CD4-positive, alpha-beta T cell treated with Interleukin-15 for 4 hours (primary cell): ENCODE data around the gene PREX1.
"Not testable (repeated sequence)": the region's sequence is repeated elsewhere in the genome, so short reads cannot be mapped to it uniquely, and the experiment has no call there.

Source experiments
- DNase-seq: peaks from one replicate; pipeline ENCODE4 v3.0.0-alpha.2; 2020; ENCODE audit warnings: low spot score

Gene PREX1

DNA sequence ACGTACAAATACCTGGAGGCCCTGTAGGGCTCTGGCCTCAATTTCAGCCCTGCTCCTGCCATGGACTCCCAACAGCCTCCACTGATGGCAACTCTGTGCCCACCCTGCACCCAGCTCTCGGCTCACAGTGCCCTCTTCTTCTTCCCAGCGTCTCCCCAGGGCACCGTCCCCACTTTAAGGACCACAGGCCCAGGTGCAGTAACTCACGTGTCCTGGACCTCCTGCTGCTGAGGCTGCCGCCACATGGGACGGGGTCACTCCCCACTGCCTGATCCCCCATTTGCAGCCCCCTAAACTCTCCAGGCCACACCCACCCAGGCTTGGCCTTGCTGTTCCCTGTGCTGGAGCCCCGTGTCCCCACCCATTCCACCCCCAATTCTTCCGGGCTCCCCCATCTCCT is 223.4 kb downstream of the PREX1 start:
- DNase-seq: no peak

DNA sequence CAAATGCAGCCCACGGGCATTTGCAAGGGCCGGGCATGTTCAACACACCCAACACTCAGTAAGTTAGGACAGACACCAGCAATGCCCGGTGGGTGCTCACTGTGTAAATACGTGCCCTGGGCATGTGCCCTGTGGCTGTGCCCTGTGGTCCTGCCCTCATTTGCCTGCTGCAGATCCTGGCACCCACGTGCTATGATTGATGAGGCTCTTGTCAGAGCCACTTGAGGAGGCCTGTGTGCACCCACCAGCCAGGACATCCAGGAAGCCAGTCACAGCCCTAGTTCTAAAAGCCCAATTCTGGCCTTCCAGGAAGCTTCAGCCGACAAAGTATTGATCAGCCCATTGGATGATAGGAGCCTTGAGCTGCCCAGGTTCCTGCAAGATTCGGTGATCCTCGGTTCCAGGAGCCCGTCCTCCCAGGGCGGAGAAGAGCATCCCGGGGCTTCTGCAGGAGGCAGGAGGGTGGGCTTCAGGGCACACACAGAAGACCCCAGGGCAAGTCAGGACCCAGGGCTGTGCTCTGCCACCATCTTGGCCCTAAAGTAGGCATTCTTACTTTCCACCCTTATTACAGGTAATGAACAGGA is 223.9 kb downstream of the PREX1 start:
- no peak for DNase-seq

DNA sequence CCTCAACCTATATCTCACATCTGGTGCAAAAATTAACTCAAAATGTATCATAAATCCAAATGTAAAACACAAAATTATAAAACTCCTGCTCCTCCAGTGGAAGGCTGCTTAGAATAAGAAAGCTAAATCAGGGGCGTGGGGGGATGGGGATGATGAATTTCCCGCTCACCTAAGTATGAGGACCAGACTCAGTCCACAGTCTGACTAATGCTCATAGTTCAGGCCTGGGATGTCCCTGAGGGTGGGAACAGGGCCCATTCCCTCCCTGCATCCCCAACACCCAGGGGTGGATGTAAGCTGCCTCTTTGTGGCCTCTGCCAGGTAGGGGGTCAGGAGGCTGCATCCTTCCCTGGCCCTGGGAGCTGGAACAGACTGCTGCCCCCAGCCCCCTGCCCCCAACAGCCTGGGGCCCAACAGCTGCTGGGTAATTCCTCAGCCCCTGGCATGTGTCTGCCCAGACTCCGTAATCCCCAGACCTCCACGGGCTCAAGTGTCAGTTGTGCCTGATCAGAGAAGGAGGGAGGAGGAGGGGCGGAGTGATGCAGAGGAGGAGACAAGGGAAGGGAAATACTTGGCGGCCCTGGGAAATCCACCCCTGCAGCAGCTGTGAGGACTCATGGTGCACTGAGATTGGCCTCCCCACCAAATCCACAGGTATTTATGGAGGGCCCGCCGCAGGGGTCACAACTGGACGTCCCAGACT is 224.5 kb downstream of the PREX1 start:
- no peak for DNase-seq

DNA sequence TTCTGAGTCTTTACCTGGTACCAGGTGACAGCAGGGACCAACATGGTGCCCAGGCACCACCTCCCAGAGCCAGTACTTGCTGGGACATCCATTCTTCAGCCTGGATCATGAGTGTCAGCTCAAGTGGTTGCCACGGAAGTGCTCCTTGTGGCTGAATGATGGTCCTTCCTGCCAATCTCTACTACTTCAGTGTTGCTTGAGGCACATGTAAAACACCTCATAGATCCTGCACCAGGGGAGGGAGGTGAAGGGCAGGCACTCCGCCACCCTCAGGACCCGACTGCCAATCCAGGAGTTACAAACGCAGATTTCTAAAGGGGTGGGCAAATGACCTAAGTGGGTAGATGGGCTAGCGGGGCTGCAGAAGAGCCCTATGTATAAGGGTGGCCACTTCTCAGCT is 226.0 kb downstream of the PREX1 start:
- no peak for DNase-seq

DNA sequence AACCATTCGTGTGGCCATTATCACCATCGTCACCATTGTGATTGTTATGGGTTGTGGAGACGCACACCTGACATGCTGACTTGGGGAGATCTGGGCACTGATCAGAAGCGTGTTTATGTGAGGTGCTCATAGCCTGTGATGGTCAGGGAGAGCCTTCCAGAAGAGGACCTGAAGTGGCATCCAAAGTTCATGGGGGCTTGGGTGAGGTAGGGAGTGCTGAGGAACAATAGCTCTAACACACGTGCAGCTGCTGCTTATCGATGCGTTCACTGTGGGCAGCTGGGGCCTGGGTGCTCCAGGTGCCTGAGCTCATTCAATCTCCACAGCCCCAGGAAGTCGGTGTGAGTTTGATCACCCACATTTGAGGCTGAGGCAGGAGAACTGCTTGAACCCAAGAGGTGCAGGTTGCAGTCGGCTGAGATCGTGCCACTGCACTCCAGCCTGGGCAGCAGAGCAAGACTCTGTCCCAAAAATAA is 227.3 kb downstream of the PREX1 start:
- no peak for DNase-seq

DNA sequence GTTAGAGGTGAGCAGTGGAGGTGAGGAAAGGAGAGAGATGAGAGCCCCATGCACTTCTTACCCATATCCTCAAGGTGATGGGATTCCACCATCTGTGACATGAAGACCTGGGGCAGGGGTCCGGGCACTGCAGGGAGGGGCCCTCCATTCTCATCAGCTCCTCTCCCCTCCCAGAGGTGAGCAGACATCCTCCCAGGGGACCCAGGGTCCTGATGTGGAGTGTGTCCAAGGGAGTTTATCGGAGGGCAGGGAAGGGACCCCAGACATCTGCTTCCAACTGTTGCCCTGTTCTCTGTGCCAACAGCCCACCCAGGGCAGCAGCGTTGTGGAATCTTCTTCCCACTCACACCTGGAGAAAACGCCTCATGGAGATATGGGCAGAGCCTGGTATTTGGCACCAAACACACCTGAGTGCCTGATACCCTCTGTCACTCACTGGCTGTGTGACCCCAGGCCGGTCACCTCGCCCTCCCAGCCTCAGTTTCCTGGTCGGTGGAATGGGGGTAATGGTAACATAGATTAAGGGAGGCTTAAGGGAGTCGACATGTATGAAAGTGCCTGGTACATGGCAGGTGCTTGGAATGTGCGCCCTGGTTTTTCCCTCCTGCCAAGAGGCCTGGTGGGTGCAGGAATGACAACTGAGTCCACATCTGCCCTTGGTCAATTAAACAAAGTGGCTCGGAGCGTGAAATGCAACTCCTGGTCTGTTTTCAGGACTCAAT is 227.9 kb downstream of the PREX1 start:
- DNase-seq: no peak

DNA sequence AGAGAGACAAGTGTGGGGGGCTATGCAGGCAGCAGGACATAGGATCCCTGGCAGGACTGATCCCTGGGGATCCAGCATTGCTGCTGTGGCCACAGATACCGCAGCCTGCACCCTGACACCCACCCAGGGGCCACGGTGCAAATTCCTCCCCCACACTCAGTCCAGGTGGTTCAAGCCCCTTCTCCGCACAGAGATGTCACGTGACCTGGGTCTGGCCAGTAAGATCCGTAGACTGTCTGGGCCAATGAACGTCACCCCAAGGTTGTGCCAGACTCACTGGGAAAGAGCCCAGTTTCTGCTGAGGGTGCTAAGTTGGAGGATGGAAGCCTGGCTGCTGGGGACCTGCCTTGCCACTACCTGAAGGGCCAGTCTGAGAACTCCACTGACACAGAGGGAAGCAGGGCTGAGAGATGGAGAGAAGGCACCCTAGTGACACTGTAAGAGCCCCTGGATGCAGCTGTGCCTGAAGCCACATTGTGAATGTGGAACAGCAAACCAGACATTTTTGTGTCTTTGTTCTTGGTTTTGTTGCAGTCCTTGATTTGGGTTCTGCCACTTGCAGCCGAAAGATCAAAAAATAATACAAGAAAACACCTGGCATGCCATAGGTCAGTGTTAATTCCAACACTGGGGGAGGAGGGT is 228.6 kb downstream of the PREX1 start:
- DNase-seq: no peak

DNA sequence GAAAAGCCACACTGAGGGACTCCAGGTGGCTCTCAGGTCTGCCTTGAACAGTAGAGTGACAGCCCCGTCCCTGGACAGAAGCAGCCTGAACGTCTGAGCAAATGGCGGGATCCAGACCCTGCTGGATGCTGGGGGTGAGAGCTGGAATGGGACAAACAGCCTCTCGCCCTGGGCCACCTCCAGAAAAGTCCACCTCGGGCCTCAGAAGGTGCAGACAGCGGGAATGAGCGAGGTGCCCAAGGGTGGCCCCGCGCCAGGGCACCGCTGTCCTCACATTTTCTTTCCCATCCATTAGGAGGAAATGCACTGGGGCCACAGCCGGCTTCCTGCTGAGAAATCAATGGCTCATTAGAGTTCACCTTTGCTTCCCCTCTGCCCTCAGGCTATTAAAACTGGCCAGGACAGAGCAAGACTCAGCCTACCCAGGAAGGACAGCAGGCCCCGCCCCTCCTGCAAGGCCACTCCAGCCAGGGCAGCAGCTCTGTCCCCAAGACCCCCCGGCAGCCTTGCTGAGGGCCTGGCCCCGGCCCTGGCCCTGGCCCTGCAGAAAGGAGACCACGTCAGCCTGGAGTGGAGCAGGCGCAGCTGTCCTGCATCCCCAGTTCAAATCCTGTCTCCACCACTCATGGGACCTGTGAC is 229.4 kb downstream of the PREX1 start:
- not testable (repeated sequence) for DNase-seq

DNA sequence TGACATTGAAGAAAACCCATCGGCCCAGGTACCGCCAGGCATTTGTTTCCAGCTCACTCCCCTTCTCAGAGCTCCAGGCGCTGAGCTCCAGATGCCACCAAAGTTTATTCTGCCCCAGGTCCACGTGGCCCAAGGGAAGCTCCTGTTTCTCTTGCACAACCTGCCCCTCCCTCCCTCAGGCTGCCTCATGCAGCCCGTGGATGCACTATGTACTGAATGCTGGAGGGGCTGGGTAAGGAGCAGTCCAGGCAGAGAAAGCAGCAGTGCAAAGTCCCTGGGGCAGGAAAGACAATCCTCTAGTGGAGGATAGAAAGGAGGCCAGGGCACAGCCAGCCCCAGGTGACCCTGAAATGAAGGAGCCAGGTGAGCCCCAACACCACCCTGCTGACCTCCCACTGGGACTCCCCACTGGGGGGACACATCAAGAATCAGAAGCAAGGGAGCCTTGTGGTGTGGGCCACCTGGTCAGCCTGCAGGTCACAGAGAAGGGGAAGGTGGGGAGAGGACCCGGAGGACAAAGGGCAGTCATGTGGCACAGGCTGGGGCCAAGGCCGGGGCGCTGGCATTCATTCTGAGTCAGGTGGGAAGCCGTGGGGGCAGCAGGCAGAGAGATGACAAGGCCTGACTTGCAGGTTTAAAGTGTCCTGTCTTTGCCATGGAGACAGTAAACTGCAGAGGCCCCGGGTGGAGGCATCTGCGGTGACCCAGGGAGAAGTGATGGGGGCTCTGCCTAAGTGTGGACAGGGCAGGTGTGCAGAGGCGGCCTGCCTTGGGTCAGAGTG is 230.1 kb downstream of the PREX1 start:
- no peak for DNase-seq

DNA sequence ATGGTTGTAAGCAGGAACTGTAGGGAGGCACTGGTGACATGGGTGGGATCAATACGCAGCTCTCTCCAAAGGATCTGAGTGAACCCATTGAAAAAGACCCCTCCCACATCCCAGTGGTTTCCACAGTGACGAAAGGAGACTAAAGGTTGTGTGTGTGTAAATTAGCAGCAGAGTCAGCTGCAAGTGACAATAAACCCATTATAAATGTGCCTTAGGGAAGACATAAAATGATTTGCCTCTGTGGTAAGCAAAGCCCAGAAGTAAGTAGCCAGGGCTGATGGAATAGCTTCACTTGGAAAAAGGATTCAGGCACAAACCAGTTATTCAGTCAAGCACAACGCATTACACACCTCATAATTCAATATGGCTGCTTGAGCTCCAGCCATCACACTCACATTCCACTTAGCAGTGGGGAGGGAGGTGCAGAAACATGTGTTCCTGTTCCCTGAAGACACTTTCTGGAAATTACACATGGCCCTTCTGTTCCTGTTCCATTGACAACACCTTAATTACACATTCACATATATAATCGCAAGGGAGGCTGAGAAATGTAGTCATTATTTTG is 231.4 kb downstream of the PREX1 start:
- DNase-seq: no peak

DNA sequence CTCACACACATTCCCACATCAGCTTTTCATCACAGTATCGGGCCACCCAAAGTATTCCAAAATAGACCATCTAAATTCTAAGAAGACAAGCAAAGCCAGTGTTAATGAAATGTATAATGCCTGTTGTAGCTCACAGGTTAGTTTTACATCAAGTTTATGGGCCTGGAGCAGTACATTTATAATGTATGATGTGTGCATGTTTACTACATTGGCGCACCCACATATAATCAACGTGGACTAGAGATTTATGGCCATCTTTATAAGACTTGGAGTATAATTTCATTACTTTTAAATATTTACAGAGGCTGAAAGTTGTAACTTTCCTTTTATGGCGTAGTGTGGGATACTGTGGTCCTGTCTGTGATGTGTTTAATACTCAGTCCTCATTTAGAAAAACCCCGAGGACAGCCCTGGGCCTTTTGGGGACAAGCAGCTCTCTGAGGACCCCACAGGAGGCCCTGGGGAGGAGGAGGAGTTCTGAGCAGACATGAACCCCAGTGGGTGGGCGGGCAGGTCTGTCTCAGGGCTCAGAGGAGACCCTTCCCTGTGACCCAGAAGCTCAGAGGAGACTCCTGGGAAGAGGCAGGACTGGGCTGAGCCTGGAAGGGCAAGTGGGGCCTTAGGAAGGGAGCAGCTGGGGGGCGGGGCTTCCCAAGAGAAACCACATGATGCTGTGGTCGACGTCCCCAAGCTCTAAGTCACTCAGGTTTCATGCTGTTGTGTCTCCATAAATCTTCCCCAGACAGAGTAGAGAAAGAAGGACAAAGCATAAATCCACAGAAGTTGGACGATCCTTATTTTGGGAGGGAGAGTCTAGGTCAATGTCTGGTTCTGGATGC is 232.1 kb downstream of the PREX1 start:
- DNase-seq: no peak

DNA sequence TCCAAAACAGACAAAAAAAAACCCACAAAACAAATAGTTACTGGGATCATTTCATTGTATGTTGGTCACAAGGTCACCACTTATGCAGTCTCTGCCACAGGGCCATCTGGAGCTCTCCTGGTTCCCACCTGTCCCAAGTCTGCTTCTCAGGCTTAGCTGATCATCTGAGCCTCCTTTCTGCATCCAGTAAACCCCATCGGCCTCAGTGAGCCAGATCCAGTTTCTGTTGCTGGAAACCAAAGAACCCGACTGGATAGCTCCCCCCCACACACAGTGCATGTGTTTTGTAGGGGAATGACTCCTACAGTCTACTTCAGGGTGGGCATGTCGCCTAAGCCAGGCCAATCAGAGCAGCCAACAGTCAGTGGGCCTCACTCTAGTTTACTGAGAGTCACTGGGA is 233.3 kb downstream of the PREX1 start:
- DNase-seq: no peak

DNA sequence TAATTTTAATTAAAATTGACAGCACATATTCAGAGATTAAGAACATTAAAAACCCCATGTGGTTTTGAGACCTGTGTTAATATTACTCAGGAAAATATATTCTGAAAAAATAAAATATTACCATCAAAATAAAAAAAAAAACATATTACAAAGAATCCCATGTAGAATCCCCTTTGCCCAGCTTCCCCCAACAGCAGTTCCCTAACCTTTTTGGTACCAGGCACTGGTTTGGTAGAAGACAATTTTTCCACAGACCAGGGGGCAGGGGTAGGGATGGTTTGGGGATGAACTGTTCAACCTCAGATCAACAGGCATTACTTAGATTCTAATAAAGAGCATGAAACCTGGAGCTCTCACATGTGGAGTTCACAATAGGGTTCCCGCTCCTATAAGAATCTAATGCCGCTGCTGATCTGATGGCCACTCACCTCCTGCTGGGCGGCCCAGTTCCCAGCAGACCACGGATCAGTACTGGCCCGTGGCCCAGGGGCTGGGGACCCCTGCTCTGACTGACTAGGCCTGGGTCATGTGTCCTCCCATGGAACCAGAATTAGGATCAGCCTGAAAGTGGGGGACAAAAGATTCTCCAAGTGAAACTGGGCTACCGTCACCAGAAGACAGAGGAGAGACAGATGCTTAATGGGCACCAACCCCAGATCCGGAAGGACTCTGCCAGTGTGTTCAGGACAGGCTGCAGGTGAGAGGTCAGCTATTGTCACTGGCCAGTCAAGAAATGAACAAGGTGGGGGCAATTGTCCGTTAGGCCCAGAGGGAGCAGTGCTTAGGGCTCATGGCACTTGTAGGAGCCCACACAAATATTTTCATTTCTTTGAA is 235.5 kb downstream of the PREX1 start:
- no peak for DNase-seq

DNA sequence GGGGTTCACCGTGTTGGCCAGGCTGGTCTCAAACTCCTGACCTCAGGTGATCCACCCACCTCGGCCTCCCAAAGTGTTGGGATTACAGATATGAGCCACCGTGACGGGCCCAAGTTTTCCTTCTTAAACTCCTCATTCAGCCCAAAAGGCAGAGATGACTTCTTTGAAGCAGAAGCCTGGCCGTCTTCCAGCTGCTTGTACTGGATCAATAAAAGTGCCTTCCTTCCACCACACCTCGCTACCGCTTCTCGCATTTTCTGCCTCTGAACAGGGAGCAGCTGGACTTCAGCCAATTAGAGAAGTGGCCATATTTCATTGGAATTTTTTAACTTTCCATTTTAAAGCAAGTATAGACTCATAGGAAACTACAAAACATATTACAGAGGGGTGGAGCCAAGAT is 241.1 kb downstream of the PREX1 start:
- no peak for DNase-seq

DNA sequence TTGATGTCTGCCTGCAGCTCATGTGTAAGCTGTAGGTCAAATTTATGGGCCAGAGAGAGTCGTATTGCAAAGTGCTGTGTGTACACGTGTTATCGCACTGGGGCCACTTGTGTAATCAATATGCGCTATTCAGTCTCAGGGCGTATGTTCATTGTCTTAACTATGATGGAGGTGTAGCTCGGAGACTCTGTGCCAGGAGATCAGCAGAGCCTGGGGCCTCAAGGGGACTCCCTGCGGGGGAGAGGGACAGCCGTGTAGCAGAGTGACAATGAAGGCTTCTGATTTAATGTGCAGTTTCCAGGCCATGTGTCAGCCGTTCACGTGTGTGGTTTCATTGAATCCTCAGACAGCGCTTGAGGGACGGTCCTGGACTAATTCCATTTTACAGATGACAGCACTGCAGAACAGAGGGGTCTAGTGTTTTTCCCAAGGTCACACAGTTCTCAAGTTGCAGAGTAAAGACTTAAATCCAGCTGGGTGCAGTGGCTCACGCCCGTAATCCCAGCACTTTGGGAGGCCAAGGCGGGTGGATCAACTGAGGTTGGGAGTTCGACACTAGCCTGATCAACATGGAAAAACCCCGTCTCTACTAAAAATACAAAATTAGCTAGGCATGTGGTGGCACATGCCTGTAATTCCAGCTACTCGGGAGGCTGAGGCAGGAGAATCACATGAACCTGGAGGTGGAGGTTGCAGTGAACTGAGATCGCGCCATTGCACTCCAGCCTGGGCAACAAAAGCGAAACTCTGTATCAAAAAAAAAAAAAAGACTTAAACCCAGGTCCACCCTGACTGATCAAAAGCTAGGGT is 242.5 kb downstream of the PREX1 start:
- DNase-seq: no peak

DNA sequence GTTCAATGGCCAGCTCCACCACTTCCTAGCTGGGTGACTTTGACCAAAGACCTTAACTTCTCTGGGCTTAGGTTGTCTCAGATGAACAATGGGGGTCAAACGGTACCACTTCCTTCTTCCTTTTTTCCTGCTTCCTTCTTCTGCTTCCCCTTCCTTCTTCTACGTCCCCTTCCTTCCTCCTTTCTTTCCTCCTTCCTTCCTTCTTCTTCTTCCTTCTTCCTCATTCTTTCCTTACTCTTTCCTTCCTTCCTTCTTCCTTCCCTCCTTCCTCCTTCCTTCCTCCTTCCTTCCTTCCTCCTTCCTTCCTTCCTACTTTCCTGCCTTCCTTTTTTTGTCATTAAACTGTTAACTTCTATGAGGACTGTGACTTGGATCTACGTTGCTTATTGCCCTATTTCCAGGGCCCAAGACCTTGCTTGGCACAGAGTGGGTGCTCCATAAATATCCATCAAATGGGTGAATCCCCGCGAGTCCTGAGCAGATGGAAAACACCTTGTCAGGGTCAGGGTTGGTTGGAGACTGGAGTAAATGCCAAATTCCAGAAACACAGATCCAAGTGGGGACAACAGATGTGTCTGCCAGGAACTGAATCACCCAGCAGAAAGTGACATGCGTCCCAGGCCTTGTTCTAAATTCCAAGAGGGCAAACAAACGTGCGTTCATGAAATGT is 243.3 kb downstream of the PREX1 start:
- DNase-seq: no peak

DNA sequence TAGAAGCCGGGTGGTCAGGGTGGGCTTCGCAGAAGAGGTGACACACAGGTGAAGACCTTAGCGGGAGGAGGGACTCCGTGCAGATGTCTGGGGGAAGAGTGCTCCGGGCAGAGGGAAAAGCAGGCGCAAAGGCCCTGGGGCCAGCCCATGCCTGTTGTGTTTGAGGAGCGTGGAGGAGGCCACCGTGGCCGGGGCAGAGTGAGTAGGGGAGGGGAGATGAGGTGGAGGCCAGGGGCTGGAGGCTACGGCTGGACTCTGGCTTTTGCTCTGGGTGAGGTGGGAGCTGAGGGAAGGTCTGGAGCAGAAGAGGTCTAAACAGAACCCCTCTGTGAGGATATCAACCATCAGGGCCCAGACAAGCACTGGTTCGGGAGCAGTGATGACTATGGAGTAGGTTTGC is 244.0 kb downstream of the PREX1 start:
- DNase-seq: no peak

DNA sequence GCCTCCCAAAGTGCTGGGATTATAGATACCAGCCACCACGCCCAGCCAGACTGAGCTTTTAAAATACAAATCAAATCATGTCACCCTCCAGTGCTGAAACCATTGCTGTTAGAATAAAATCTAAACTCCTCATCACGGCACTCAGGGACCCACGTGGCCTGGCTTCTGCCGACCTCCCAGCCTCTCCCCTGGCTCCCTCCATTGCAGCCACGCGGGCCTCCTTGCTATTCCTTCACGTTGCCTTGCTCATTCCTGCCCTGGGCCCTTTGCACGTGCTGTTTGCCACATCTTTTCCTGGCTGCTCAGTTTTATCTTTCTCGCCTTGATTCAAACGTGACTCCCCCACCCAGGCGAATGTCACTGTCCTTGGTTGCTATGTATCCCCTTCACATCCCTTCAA is 244.6 kb downstream of the PREX1 start:
- DNase-seq: no peak
